Aorta (tissue), 5 donors: ENCODE data around the gene SOX18. TPM values are rescaled to one million over a fixed set of nuclear protein-coding genes. Genes with fewer than 3 reads are reported as not detected.
A peak's percentile ranks its signal among the peaks of the same experiment; 100 is the strongest.

Source experiments
- ATAC-seq: fragments of 200-7000 bp; cut with Tn5 transposase; one replicate; pipeline ENCODE4 v1.9.1; 2022; ENCODE audit warnings: moderate library complexity; ENCODE audit not compliant: low FRiP score
- DNase-seq, 2 donors: peaks; one replicate each; pipeline ENCODE4 v3.0.0-alpha.2; 2020
- H3K27ac ChIP-seq, 2 donors: one replicate each; pipeline ENCODE4 v1.5.1; 2013; ENCODE audit warnings: low read length in 2 of 2, mild to moderate bottlenecking in 2 of 2, moderate library complexity in 2 of 2, control low read depth in 1 of 2, inconsistent platforms in 1 of 2, low read depth in 1 of 2
- H3K27me3 ChIP-seq, 2 donors: one replicate each; pipeline ENCODE4 v1.6.1; 2013; ENCODE audit warnings: control low read depth in 1 of 2, low read length in 1 of 2, mild to moderate bottlenecking in 1 of 2, moderate library complexity in 1 of 2; ENCODE audit not compliant: insufficient read depth in 2 of 2, control insufficient read depth in 1 of 2
- H3K36me3 ChIP-seq, 2 donors: one replicate each; pipeline ENCODE4 v1.6.1; 2013; ENCODE audit warnings: control low read depth in 1 of 2, low read length in 1 of 2, mild to moderate bottlenecking in 1 of 2; ENCODE audit not compliant: insufficient read depth in 2 of 2, control insufficient read depth in 1 of 2
- H3K4me1 ChIP-seq, 2 donors: one replicate each; pipeline ENCODE4 v1.6.1; 2013; ENCODE audit warnings: low read length in 2 of 2, control low read depth in 1 of 2, mild to moderate bottlenecking in 1 of 2, moderate library complexity in 1 of 2; ENCODE audit not compliant: insufficient read depth in 2 of 2, control insufficient read depth in 1 of 2
- H3K4me3 ChIP-seq, 2 donors: one replicate each; pipeline ENCODE4 v1.5.1; 2013; ENCODE audit warnings: low read length in 2 of 2, control low read depth in 1 of 2, mild to moderate bottlenecking in 1 of 2
- H3K9me3 ChIP-seq: one replicate; pipeline ENCODE4 v1.6.1; 2013; ENCODE audit warnings: mild to moderate bottlenecking, low read length; ENCODE audit not compliant: control insufficient read depth
- WGBS, 2 donors: extraction: QIAGEN DNeasy Blood & Tissue Kit; methylation state at CpG; one replicate each; pipeline ENCODE4 v1.1.7; 2013; 5-methylcytosine and 5-hydroxymethylcytosine counted together
- intact Hi-C, 2 donors: fragments of 100-400 bp; cut with DNase I; formaldehyde crosslinking; loops; one replicate each; pipeline versions ENCODE4 v1.14.2 to v1.15.0; 2022
- polyA plus RNA-seq, 2 donors: library from polyadenylated mRNA; stranded (reverse); fragments of 200-250 nt; gene quantifications; one replicate each; pipeline ENCODE4 v1.2.3, GENCODE V29; 2013
- total RNA-seq, 2 donors: library from RNA; stranded (reverse); fragmentation: NEBNext Ultra II Directional; extraction: Animal tissue kit (Norgen Biotek cat#: 25700); gene quantifications; one replicate each; pipeline ENCODE4 v1.2.1, GENCODE V29; 2021
- donor health status: healthy with polysubstance abuse.
- donor health status: Bipolar disorder and iron deficiency.
- donor health status: DM: no; HTN: no; CAD: no.
- donor health status: DM: no; HTN: no; CAD: no.
- donor health status: DM: yes; HTN: yes; CAD: no.

Gene SOX18
- total and polyA plus RNA-seq, 4 donors: 1.3 to 186 (median 22.9) TPM

DNA sequence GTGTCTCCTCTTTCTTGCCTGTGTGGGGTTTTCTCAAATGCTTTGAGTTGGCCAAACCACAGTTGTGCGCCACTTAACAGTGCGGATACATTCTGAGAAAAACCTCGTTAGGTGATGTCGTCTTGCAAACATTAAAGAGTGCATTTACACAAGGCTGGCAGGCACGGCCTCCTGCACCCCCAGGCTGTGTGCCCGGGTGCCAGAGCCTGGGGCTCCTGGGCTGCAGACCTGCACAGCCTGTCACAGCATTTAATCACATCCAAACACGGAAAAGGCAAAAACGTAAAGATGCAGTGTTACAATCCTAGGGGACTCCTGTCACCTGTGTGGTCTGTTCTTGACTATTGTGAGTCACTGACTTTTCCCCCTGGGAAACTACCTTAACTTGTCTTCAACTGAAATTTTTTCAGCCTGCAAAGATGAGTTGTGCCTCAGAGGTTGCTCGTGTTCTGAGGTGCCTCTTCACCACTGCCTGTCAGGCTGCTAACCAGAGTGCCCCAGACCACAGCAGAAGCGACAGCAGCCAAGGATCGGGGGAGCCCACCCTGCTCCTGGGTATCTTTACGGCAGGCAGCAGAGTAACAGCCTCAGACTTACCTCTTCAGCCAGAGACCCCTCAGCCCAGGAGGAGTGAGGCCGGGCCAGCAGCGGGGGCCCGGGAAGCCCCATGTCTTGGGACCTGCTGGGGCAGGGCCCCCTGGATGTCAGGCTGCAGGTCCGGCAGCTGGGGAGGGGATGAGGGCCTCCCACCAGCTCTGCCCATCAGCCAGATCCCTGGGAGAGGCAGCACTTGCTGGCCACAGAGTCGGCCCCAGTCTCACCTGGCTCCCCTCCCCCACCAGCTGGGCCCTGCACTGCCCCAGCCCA lies 14.1 kb downstream of the SOX18 start:
- WGBS, 2 donors: 83% methylated on average over 17 of the region's 17 CpGs
- Histone ChIP-seq H3K27me3 (no peaks in the 10 kb centered on the region), H3K27ac (no peak overlapping the region), H3K36me3 (peaks cover 0 to 6% of the 10 kb centered on the region in 2 donors), H3K4me3 (no peak overlapping the region), H3K4me1 (no peaks in the 10 kb centered on the region), H3K9me3 (no peaks in the 10 kb centered on the region)
- intact Hi-C loops: no loop called here
- no peak for ATAC-seq
- DNase-seq: no peak

DNA sequence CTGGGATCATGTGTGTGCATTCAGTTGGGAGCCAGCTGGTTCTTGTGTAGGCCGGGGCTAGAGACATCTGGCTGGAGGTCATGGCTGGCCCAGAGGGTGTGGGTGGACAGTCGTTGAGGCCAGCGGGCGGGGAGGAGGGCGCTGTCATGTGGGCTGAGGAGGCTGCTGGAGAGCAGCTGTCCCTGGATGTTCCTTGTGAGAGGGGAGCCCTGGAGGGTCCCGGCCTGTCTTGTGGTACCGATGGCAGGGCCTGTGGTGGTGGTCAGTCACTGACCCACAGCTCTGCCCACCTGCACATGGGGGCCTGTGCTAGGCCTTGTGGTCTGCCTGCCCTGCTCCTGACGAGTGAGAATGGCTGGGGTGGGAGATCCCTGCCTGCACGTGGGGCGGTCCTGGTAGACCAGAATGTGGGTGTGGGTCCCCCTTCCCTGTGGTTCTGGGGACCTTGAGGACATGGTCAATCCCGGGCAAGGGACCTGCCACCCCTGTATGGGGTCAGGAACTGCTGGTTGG lies 15.4 kb downstream of the SOX18 start:
- intact Hi-C loops: no loop called here
- H3K4me3 ChIP-seq: no peak overlapping the region
- H3K27me3 ChIP-seq: no peaks in the 10 kb centered on the region
- H3K27ac ChIP-seq: no peak overlapping the region
- ATAC-seq: no peak
- peaks cover 0 to 11% of the 10 kb centered on the region in 2 donors for H3K36me3 ChIP-seq
- H3K9me3 ChIP-seq: no peaks in the 10 kb centered on the region
- H3K4me1 ChIP-seq: no peaks in the 10 kb centered on the region
- no peak for DNase-seq
- 72 to 77% methylated on average over 11 of the region's 11 CpGs for WGBS, 2 donors

DNA sequence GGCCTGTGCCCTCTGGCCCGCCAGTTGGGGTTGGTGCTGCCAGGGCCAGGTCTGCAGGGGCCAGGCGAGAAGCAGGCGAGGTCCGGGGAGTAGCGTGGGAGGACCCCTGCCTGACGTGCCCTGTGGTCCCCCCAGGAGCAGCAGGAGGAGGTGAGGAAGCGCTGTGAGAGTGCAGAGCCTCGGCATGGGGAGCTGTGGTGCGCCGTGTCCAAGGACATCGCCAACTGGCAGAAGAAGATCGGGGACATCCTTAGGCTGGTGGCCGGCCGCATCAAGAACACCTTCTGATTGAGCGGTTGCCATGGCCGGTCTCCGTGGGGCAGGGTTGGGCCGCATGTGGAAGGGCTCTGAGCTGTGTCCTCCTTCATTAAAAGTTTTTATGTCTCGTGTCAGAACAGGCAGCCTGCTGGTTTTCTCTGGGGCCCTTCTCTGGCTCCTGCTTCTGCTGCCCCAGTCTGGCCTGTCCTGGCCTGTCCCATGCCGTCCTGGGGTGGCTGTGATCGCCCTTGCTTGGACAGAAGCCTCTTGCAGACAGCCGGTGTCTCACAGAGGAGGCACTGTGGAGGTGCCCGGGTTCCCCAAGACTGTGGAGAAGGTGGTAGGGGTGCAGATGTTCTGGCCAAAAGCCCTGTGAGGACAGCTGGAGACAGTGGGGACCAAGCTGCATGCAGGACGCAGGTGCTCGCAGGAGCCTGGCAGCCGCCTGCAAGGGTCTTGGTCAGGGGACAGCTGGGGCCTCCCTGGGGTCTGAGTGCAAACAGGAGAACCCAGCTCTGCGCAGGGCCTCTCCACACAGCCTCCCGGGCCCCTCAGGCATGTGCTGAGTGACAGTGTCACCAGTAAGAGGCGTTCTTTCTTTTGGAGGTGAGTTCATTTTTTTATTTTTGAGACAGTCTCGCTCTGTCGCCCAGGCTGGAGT lies 16.5 kb downstream of the SOX18 start:
- H3K4me1 ChIP-seq: no peaks in the 10 kb centered on the region
- no peak overlapping the region for H3K27ac ChIP-seq
- intact Hi-C loops: no loop called here
- peaks cover 0 to 12% of the 10 kb centered on the region in 2 donors for H3K36me3 ChIP-seq
- H3K4me3 ChIP-seq: no peak overlapping the region
- DNase-seq (no peak), ATAC-seq (no peak)
- H3K27me3 ChIP-seq: no peaks in the 10 kb centered on the region
- 91 to 92% methylated on average over 31 of the region's 31 CpGs for WGBS, 2 donors
- no peaks in the 10 kb centered on the region for H3K9me3 ChIP-seq

DNA sequence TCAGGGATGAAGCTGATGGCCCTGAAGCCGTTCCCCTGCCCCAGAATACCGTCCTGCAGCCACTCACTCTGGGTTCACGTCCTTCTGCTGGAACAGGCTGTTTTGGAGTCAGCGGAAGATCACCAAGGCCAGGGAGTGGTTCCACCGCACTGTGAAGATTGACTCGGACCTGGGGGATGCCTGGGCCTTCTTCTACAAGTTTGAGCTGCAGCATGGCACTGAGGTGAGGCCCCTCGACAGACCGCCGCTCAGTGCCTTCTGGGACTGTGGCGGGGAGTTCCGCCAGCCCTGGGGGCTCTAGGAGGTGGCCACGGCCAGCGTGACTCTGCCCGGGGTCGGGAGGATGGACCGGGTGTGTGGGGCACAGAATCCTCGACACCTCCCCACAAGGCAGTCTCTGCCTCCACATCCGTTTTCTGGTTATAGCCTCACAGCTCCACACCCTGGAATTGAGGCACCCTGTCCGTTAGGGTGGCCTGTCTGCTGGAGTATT lies 17.6 kb downstream of the SOX18 start:
- H3K9me3 ChIP-seq: no peaks in the 10 kb centered on the region
- no peaks in the 10 kb centered on the region for H3K27me3 ChIP-seq
- 95% methylated on average over 15 to 19 of the region's 19 CpGs for WGBS, 2 donors
- no peaks in the 10 kb centered on the region for H3K4me1 ChIP-seq
- intact Hi-C loops: no loop called here
- no peak for ATAC-seq
- H3K4me3 ChIP-seq: no peak overlapping the region
- peaks cover 0 to 17% of the 10 kb centered on the region in 2 donors for H3K36me3 ChIP-seq
- DNase-seq: no peak
- H3K27ac ChIP-seq: no peak overlapping the region

DNA sequence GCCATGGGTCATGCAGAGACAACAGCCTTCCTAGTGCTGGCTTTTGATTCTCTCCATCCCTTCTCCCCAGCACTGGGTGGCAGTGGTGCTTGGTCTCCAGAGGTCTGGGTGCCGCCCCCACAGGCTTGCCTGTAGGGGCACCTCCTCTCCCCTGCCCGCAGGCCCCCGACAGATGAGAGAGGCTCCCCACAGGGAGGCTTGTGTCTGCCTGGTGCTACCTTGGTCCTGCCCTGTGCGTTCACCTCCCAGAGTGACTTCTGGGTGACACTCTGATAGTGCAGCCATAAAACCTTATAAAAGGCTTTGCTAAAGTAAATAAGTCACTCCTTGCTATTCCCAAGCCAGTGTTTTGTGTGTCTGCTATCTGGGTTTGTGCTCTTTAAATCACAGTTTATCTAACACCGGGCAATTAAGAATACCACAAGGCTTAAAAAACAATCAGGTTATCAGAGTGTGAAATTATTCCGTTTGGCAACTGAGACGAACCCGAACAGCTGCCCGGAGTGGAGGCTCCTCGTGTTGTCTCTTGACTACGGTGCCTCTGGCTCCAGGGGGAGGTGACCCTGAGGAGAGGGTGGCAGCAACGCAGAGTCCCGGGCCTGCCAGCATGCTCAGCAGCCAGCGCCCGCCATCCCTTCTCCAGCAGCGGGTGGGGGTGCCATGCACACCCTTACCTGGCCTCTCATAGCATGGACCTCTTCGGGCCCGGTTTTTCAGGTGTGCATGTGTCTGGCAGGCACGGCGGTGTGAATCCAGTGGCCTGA lies 18.9 kb downstream of the SOX18 start:
- no peak for ATAC-seq
- H3K9me3 ChIP-seq: no peaks in the 10 kb centered on the region
- H3K4me1 ChIP-seq: no peaks in the 10 kb centered on the region
- peak in 1 of 2 donors; percentile 22 for DNase-seq
- WGBS, 2 donors: 89 to 94% methylated on average over 20 of the region's 20 CpGs
- H3K36me3 ChIP-seq: peaks cover 0 to 20% of the 10 kb centered on the region in 2 donors
- no peak overlapping the region for H3K27ac ChIP-seq
- H3K4me3 ChIP-seq: no peak overlapping the region
- H3K27me3 ChIP-seq: no peaks in the 10 kb centered on the region
- intact Hi-C loops: no loop called here

DNA sequence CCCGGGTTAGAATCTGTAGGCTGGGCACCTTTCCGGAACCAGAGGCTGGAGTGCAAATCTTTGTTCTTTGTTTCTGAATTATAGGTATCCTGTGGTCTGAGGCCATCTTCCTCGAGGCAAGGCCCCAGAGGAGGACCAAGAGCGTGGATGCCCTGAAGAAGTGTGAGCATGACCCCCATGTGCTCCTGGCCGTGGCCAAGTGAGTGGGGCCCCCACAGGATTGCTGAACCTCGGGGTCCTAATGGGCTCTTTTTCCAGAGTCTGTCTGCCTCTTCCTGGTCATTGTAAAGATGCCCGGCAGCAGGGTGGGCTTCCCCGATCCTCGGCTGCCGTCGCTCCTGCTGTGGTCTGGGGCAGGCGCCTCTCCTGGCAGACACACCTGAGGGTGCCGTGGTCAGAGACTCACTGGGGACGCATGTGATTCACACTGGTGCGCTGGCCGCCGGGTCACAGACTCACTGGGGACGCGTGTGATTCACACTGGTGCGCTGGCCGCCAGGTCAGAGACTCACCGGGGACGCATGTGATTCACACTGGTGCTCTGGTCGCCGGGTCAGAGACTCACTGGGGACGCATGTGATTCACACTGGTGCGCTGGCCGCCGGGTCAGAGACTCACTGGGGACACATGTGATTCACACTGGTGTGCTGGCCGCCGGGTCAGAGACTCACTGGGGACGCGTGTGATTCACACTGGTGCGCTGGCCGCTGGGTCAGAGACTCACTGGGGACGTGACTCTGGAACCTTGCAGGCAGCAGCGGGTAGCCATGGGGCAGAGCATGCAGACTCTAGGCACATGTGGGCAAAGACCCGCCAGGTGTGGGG lies 19.9 kb downstream of the SOX18 start:
- intact Hi-C loops: no loop called here
- Histone ChIP-seq H3K4me1 (no peaks in the 10 kb centered on the region), H3K36me3 (peaks cover 0 to 20% of the 10 kb centered on the region in 2 donors), H3K4me3 (no peak overlapping the region), H3K27ac (no peak overlapping the region), H3K27me3 (no peaks in the 10 kb centered on the region), H3K9me3 (no peaks in the 10 kb centered on the region)
- DNase-seq (no peak), ATAC-seq (no peak)
- WGBS, 2 donors: 93 to 95% methylated on average over 36 to 38 of the region's 38 CpGs

DNA sequence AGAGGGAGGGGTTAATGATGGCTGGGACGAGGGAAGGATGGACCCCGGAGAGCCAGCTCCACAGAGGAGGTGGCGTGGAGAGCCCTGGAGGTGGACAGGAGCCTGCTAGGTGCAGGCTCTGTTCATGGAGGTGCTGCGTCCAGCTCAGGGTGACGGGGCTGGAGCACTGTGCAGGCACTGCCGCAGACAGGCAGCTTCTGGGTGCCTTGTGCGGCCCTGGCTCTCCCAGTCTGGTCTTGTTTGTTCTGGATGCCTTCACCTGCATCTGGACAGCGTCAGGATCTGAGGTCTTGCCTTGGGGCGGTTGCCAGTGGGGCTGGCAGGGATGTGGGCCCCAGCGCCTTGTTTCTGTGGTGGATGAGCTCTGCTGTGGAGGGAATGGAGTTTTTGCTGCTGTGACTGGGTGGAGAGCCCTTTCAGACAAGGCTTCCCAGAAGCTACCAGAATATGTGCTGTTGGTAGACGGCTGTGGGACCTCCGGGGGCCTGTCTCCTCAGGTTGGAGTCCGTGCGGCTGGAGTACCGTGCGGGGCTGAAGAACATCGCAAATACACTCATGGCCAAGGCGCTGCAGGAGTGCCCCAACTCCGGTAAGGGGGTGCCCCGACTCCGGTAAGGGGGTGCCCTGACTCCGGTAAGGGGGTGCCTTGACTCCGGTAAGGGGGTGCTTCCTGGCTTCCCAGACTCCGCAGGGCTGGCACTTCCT lies 21.3 kb downstream of the SOX18 start:
- H3K27ac ChIP-seq: no peak overlapping the region
- no peaks in the 10 kb centered on the region for H3K9me3 ChIP-seq
- no peak for ATAC-seq
- intact Hi-C loops: no loop called here
- no peak for DNase-seq
- H3K4me3 ChIP-seq: no peak overlapping the region
- no peaks in the 10 kb centered on the region for H3K27me3 ChIP-seq
- peaks cover 0 to 20% of the 10 kb centered on the region in 2 donors for H3K36me3 ChIP-seq
- H3K4me1 ChIP-seq: no peaks in the 10 kb centered on the region
- 49 to 51% methylated on average over 24 of the region's 24 CpGs for WGBS, 2 donors
